Inferior parietal cortex (tissue), 1 donor: Measurements from ENCODE around the gene PCBP3.
"Not testable (repeated sequence)": the region's sequence is repeated elsewhere in the genome, so short reads cannot be mapped to it uniquely, and the experiment has no call there.

Source experiments
- DNase-seq: peaks from one replicate; pipeline ENCODE4 v3.0.0-alpha.2; 2016; ENCODE audit errors: extremely low spot score

The PCBP3 gene

DNA sequence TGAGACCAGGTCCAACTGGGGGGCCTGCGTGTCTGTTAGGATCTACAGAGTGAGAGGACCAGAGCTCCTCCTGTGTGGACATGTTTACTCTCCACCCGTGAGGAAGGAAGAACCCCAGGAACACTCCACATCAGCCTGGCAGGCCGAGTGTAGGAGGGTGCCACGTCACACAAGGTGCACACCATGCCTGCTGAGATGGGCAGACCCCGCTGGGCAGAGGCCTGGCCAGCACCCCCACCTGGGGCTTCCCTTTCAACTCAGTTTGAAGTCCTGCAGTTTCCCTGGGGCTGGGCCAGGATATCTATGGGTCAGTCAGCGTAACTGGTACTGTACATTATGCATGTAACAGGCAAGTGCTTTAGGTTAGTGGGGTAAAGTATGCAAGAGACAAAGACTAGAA lies 30.1 kb upstream of the PCBP3 start:
- DNase-seq: no peak

DNA sequence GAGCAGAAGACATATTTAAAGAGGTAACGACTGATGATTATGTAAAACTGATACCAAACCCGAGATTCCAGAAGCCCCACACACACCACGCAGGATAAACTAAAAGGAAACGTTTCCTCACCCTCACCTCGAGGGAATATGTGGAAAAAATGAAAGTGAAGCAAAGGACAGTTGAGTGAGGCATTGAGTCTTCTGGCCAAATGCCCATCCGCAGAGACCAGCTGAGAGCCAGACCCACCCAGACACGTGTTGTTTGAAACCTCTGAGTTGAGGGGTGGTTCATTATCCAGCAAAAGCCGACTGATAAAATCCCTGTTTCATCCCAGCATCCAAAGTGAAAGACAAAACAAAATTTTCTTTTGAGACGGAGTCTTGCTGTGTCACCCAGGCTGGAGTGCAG lies 29.6 kb upstream of the PCBP3 start:
- DNase-seq: no peak

DNA sequence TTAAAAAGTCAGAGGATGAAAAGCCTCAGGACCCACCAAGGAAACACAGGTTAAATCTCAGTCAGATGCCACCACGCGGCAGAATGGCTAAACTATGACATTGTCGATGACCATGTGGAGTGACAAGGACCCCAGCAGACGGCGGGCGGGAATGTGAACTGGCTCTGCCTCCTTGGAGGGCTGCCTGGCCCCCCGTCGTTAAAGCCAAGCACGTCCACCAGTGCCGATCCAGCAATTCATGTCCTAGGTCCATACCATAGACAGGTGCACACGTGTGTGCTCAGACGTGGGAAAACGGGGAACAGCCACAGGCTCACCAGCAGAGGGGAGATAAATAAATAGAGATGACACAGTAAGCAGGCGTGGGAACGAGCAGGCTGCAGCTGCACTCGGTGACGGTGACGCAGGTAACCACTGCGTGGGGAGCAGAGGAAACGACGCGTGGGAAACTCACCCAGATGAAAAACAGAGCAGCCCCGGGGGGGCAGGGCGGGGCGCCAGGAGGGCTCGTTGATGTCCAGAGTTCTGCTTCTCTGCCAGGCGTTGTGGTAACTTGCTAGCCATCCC lies 28.3 kb upstream of the PCBP3 start:
- no peak for DNase-seq

DNA sequence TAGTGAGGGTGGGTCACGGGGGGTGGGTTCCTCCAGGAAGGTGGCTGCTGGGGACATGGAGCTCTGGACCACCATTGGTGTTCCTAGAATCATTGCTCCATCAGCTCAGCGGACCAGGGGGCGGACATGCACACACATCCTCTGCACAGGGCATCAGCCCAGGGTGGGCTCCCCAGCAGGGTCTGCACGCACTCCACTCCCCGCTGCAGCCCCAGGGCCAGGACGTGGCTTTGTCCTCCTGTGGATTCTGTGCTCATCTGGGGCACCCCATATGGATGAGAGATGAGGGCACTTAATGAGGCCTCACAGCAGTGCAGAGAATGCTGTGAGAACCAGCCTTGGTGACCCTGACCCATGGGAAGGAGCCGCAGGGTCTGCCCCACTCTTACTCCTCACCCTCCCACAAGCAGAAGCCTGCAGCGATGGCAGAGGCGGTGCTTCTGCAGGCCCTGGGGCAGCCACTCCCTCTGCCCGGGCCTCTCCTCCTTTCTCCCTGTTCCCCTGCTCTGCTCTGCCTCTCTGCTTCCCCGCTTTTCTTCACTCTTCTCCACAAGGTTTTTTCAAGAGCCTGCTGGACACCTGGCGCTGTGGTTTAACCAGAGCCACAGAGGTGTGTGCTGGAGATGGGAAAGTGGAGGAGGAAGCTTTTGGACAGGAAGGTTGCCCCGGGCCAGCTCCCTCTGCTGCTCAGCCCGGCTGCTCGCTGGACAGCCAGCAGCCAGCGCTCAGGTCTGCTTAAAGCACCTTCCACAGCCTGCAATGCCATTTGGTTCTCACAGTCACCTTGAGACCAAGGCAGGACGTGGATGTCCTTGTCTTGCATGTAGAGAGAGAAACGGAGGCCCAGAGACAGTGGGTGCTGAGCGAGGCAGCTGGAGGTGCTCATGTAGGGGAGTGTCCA lies 26.3 kb upstream of the PCBP3 start:
- no peak for DNase-seq

DNA sequence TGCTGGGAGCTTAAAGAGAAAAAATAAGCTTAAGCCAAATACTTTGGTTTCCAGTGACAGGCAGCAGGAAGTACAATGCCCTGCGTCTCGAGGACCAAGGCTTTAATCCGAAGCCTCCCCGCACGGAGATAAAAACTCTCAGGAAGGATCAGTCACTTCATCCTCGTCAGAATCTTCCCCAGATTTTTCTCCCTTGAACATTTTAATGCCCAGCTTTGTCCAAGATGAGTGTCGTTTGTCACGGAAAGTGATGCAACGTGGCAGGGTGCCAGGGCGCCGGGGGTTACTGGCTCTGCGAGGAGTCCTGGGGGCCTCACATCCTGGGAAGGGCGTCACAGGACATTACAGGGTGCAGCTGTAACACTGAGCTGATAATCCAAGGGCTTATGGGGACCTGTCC lies 25.2 kb upstream of the PCBP3 start:
- DNase-seq: no peak

DNA sequence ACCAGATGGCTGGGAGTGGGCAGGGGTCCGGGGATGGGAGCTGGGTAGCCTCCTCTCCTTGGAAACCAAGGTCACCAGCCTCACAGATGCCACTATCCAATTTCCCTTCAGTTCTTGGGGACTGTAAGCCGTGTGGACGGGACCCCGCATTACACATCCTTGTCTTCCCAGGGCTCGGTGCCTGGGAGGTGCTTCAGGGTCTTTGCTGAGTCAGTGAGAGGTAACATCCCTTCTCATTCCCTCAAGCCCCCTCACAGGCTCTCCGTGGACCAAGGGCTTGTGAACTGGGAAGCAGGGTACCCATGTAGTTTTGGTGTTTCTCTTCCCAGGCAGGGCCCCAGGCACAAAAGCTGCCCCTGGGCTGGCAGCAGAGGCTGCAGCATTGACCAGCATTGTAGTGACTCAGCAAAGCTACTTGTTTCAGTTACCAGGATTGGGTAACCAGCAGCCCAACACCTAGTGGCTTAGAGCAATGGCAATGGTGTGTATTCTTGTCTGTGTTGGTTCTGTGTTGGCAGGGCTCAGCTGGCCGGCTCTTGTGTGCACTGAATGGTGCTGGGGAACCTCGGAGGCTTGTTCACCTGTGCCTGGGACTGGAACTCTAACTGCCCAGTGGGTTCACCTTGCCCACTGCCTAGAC lies 24.6 kb upstream of the PCBP3 start:
- no peak for DNase-seq

DNA sequence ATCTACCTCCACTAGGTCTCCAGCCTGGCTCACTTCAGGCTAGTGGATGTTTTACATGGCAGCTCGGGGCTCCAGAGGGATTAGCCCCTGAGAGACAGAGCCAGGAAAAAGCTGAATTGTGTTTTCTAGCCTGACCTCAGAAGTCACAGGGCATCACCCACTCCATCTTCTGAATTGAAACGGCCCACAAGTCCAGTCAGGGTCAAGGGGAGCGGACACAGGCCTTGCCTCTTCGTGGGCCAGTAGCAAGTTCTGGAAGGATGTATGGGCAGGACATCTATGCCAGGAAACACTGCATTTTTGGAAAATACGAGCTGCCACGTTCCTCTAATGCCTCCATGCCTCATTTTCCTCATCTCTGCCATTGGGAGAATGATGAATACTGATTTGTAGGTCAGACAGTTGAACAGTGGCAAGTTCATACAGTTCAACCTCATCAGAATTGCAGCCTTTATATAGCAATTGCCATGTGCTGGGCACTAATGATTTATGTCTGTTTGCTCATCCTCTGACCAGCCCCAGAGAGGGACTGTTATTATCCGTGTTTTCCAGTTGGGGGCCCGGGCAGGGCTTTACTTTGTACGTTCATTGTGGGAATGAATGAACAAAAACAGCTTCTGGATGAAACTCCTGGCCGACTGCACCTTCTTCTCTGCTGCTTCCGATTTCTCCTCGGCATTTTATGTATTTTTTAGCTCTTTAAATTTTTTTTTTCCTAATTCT lies 23.2 kb upstream of the PCBP3 start:
- DNase-seq: no peak

DNA sequence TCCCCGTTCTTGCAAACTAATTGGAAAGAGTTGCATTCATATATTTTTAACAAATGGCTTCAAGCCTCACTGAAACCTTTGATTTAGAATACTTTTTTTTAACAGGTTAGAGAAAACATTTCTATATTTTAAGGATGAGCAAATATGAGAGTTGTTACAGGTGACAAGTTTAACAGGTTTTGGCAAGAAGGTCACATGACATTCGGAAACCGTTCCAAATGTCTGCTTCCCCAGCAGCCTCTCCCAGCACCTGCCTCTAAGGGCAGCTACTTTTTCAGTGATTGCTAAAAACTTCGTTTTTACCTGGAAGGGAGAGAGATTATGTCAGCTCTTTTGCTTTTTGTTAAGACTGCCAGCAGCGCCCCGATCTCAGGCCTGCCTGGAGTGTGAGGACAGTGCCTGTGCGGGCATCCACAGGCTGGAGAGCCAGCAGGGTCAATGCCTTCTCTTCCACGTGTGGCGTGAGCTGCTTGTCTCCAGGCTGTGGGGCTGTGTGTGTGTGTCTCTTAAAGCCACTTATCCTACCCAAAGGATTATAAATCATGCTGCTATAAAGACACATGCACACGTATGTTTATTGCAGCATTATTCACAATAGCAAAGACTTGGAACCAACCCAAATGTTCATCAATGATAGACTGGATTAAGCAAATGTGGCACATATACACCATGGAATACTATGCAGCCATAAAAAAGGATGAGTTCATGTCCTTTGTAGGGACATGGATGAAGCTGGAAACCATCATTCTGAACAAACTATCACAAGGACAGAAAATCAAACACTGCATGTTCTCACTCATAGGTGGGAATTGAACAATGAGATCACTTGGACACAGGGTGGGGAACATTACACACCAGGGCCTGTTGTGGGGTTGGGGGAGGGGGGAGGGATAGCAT lies 21.8 kb upstream of the PCBP3 start:
- DNase-seq: not testable (repeated sequence)

DNA sequence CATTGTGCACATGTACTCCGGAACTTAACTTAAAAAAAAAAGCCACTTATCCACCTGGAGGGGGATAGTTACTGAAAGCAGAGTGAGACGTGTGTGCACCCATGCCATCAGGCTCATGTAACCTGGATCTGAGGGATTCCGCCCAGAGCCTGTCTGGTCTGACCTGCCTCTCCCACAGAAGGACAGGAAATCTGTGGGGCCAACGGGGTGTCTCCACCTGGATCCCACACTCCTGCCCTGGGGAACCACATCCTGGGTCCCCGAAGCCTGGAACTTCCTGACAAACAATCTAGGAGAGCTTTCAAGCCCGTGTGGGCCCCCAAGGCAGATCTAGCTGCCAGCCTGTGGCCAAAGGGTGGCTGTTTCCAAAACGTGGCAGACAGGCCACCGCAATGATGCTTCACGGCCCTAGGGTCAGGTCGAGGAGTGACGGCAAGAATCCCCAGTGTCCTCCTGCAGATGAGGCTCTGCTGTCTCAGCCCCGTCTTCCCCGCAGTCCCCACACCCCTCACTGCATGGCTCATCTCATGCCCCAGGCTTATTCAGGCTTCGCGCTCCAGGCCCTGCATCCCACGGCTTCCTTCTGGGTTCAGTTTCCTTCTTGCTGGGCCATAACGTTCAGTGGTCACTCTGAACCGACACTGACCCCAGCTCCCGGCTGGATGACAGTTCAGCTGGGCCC lies 21.0 kb upstream of the PCBP3 start:
- no peak for DNase-seq

DNA sequence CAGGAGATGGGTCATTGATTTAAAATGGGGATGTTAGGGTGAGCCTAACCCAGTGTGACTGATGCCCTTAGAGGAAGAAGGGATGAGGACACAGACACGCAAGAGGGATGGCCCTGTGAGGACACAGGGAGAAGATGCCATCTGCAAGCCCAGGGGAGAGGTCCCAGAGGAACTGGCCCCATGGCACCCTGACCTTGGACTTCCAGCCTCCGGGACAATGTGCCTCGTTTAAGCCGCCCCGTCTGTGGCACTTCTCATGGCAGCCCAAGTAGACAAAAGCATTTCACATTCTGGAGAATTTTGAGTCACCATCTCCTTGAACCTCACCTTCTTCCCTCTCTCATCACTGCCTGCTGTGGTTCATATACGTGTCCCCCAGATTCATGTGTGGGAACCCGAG lies 20.1 kb upstream of the PCBP3 start:
- no peak for DNase-seq

DNA sequence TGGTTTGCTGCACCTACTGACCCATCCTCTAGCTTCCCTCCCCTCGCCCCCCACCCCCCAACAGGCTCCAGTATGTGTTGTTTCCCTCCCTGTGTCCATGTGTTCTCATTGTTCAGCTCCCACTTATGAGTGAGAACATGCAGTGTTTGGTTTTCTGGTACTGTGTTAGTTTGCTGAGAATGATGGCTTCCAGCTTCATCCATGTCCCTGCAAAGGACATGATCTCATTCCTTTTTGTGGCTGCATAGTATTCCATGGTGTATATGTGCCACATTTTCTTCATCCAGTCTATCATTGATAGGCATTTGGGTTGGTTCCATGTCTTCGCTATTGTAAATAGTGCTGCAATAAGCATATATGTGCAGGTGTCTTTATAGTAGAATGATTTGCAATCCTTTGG lies 17.4 kb upstream of the PCBP3 start:
- not testable (repeated sequence) for DNase-seq

DNA sequence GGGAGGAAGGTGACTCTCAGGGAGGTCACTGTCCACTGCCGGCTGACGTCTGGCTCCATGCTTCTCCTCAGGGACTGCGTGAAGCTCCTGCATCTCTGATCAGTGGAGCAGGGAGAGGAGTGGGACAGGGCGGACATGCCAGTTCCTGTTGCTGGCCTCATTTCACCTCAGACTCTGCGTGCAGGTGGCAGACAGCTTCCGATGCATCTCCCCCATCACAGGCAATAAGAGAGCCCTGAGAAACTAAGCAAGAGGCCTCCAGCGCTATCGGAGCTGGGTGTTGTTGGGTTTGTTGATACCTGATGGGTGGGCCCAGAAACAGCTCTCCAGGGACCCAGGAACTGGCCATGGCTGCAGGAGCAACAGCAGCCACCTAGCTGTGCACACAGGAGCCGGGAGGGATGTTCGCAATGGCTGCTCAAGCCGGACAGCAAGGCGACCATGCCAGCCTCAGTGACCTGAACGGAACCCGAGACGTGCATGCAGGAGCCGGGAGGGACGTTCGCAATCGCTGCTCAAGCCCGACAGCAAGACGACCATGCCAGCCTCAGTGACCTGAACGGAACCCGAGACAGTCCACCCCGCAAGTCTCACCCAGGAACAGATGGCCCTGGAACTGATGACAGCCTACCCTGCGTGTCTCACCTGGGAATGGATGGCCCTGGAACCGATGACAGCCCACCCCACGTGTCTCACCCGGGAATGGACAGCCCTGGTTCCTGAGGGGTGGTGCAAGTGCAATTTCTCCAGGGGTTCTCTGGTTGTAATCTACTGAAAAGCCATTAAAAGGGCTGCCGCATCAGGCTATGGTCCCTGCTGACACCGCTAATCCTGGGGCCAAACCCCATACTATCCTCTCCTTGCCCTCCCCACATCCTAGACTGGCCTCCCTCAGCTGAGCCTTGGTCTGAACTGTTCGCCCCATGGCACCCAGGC lies 14.2 kb upstream of the PCBP3 start:
- DNase-seq: no peak

DNA sequence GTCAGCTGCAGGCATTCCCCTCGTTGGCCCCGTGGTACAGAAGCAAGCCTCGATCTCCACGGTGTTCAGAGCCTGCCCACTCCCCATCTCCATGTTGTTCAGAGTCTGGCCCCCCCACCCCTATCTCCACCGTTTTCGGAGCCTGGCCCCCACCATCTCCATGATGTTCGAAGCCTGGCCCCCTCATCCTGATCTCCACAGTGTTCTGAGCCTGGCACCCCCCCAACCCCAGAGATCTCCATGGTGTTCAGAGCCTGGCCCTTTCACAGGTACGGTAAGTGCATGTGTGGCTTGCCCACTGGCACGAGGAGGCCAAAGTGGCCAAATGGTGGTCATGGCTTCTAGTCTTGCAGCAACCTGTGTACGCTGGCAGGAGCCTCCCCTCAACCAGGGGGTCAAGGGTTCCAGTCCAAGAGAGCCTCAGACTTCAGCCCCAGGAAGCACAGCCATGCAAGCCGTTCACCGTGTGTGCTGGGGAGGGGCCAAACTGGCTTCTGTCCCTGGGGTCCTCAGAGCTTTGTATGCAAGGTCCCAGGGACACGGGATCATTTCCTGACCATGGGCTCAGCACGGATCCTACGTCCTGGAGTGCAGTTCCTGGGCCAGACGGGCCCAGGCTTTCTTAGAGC lies 13.3 kb upstream of the PCBP3 start:
- DNase-seq: no peak

DNA sequence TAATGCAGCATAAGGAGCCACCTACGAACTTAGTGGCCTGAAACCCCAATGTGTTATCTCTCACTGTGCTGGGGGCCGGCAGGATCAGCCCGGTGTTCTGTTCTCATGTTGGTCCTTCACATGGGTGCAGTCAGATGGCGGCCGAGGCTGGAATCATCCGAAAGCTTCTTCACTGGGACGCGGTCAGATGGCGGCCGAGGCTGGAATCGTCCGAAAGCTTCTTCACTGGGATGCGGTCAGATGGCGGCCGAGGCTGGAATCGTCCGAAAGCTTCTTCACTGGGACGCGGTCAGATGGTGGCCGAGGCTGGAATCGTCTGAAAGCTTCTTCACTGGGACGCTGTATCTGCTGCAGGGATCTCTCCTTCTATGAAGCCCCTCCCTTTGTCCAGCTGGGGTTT lies 12.6 kb upstream of the PCBP3 start:
- no peak for DNase-seq

DNA sequence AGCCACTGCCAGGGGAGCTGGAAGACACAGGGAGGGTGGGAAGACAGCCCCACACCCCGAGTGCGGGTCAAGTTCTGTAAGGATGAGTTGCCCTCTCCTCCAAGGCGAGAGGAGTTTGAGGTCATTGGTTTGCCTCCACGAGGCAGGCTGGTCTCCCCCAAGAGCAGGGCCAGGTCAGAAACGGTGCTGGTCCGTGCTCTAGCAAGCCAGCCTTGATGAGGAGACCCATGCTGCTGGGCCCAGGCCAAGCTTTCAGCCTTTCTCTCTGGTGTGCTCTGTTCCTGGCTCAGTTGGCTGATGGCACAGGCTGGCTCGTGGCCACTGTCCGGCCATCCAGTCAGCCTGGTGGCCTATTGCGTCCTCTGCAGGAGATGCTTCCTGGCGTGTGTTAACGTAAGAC lies 12.0 kb upstream of the PCBP3 start:
- DNase-seq: no peak

DNA sequence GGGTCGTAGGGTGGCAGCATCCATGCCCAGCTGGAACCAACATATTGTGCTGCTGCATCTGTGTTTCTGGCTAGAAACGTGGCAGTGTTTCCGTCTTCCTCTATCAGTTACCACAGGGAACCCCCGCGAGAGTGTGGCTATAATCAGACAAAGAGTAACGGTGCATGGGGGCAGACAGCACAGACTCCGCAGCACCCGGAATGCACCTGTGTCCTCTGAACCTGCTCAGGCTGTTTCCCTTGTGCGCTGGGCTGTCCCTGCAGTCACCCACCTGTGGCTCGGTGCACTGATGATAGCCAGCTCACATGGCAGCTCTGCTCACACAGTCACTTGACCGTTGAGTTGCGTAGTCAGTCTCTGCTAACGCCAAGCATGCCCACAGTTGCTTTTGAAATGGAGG lies 11.4 kb upstream of the PCBP3 start:
- DNase-seq: no peak

DNA sequence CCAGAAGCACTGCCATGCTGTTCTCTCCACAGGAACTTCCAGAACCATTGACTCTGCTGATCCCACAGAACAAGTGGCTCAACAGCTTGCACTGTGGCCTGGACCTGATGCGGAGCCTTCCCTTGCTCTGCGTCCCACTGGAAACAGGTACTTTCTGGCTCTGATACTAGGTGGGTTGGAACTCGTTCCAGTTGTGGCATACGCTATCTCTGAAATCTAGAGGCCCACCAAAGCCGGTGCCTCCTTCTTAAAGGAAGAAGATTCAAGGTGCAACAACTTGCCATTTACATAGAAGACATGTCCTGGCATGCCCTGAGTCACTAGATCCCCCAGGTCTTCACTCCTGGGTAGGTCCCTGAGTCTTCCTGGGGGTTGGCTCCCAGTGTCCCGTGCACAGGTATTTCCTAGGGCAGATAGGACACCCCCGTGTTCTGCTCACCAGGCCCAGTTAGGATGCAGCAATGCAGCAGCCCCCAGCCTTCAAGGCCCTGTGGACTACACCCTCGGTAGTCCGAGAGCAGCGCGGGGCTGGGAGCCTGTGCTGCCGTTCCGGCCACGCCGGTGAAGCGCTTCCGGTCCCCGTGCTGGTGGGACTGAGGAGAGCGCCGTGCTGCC lies 10.8 kb upstream of the PCBP3 start:
- no peak for DNase-seq

DNA sequence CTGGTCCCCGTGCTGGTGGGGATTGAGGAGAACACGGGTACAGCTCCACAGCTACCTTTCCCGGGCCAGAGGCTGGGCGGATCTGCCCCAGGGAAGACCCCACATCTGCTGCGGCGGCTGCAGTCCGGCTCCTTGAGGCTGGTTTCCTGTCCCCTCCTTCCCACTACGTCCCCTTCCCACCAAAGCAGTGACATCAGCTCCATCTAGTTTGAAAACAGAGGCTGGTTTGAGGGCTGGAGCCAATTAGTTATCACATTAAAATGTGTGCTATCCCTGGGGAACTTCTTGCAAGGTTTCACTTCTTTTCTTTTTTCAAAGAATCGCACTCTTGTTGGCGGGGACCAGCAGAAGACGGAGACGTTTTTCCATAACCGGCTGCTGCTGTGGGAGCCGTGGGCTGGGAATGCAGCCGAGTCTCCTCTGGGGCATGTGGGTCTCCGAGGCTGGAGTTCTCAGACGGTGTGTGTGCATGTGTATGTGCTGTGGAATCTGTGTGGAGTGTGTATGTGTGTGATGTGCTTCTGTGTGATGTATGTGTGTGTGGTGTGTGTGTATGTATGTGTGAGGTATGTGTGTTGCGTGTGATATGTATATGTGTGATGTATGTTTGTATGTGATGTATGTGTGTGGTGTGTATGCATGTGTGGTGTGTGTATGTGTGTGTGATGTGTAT lies 8.9 kb upstream of the PCBP3 start:
- no peak for DNase-seq
